GM23338 (cell line): Measurements from ENCODE around the gene GIGYF2. TPM values are rescaled to one million over a fixed set of nuclear protein-coding genes. Genes with fewer than 3 reads are reported as not detected.

Experiments
- ATAC-seq: fragments of 200-7000 bp; cut with Tn5 transposase; 3 replicates; pipeline ENCODE4 v1.9.1; 2020
- DNase-seq: peaks from one replicate; pipeline ENCODE4 v3.0.0-alpha.2; 2015; ENCODE audit warnings: low spot score
- H2AFZ ChIP-seq: fragments of 200-600 bp; sonication (generic); 2 replicates; pipeline ENCODE4 v1.8.0; 2016; ENCODE audit warnings: antibody characterized with exemption, mild to moderate bottlenecking, moderate library complexity
- H3F3A ChIP-seq: fragments of 200-600 bp; sonication (generic); replicated peaks from 2 replicates; pipeline ENCODE4 v1.8.0; 2017; ENCODE audit warnings: antibody characterized with exemption, mixed run types, low read depth
- H3K27ac ChIP-seq: fragments of 200-600 bp; sonication (generic); 2 replicates; pipeline ENCODE4 v1.6.1; 2016; ENCODE audit warnings: low read depth
- H3K27me3 ChIP-seq: fragments of 200-600 bp; sonication (generic); 2 replicates; pipeline ENCODE4 v1.8.0; 2016; ENCODE audit warnings: mild to moderate bottlenecking, mixed run types, moderate library complexity; ENCODE audit not compliant: insufficient read depth
- H3K36me3 ChIP-seq: fragments of 200-600 bp; sonication (generic); 2 replicates; pipeline ENCODE4 v1.8.0; 2016; ENCODE audit warnings: mild to moderate bottlenecking; ENCODE audit not compliant: insufficient read depth
- H3K4me1 ChIP-seq: fragments of 200-600 bp; sonication (generic); 2 replicates; pipeline ENCODE4 v1.8.0; 2016; ENCODE audit warnings: mild to moderate bottlenecking, moderate library complexity; ENCODE audit not compliant: insufficient read depth
- H3K4me2 ChIP-seq: fragments of 200-600 bp; sonication (generic); 2 replicates; pipeline ENCODE4 v1.7.1; 2017; ENCODE audit warnings: mixed run types
- H3K4me3 ChIP-seq: fragments of 200-600 bp; sonication (generic); 2 replicates; pipeline ENCODE4 v1.6.1; 2016; ENCODE audit warnings: mixed run types
- H3K79me2 ChIP-seq: fragments of 200-600 bp; sonication (generic); replicated peaks from 2 replicates; pipeline ENCODE4 v1.8.0; 2017; ENCODE audit warnings: mild to moderate bottlenecking; ENCODE audit not compliant: insufficient read depth
- H3K9me2 ChIP-seq: fragments of 200-600 bp; sonication (generic); 2 replicates; pipeline ENCODE4 v1.8.0; 2017; ENCODE audit not compliant: insufficient read depth
- H4K20me1 ChIP-seq: fragments of 200-600 bp; sonication (generic); replicated peaks from 2 replicates; pipeline ENCODE4 v1.8.0; 2017; ENCODE audit warnings: mild to moderate bottlenecking; ENCODE audit not compliant: insufficient read depth
- H3K27ac Mint-ChIP-seq: 2 replicates; pipeline ENCODE4 v1.8.0; 2020; ENCODE audit warnings: inconsistent platforms, mild to moderate bottlenecking, moderate library complexity, mixed read lengths
- H3K27me3 Mint-ChIP-seq: 3 replicates; pipeline ENCODE4 v1.8.0; 2022; ENCODE audit warnings: low read depth, mild to moderate bottlenecking, moderate library complexity, mixed read lengths, inconsistent platforms; ENCODE audit not compliant: insufficient read depth, poor library complexity
- H3K36me3 Mint-ChIP-seq: 3 replicates; pipeline ENCODE4 v1.8.0; 2021; ENCODE audit warnings: low read depth, mild to moderate bottlenecking, inconsistent platforms, moderate library complexity, mixed read lengths
- H3K4me1 Mint-ChIP-seq: 3 replicates; pipeline ENCODE4 v1.8.0; 2020; ENCODE audit warnings: mild to moderate bottlenecking, inconsistent platforms, mixed read lengths
- H3K4me3 Mint-ChIP-seq: 3 replicates; pipeline ENCODE4 v1.8.0; 2021; ENCODE audit warnings: moderate library complexity, mild to moderate bottlenecking, inconsistent platforms, mixed read lengths
- H3K9me3 Mint-ChIP-seq: 3 replicates; pipeline ENCODE4 v1.8.0; 2020; ENCODE audit warnings: moderate library complexity, mild to moderate bottlenecking, inconsistent platforms, mixed read lengths
- CREB1 ChIP-seq: fragments of 250-450 bp; sonication (Bioruptor Pico); IDR thresholded peaks from 2 replicates; pipeline ENCODE4 v1.5.0; 2020; ENCODE audit warnings: low read depth, mild to moderate bottlenecking, moderate library complexity
- EZH2phosphoT487 ChIP-seq: fragments of 200-600 bp; sonication (generic); IDR thresholded peaks from one replicate; pipeline ENCODE4 v1.8.1; 2018; ENCODE audit warnings: antibody characterized with exemption; ENCODE audit not compliant: unreplicated experiment
- NANOG ChIP-seq: IDR thresholded peaks from 2 replicates; pipeline ENCODE4 v1.6.1; 2016; ENCODE audit warnings: antibody characterized with exemption, borderline replicate concordance
- POLR2AphosphoS5 ChIP-seq: IDR thresholded peaks from 2 replicates; pipeline ENCODE4 v1.6.1; 2016; ENCODE audit warnings: antibody characterized with exemption, low read depth
- ZNF114 ChIP-seq: fragments of 250-450 bp; sonication (Bioruptor Pico); IDR thresholded peaks from 2 replicates; pipeline ENCODE4 v1.5.0; 2020; ENCODE audit warnings: mild to moderate bottlenecking, moderate library complexity
- polyA plus RNA-seq: library from polyadenylated mRNA; unstranded; fragments of >200 nt; fragmentation: Nextera tagmentation; extraction: Ambion mirVana; gene quantifications from 2 replicates; pipeline ENCODE4 v1.2.1, GENCODE V29; 2016
- total RNA-seq: library from RNA; depleted of rRNA; stranded (reverse); fragments of >200 nt; shearing (Covaris generic); gene quantifications from 2 replicates; pipeline ENCODE4 v1.2.3, GENCODE V29; 2014
- TF ChIP-seq, protein P1 (sequence below): fragments of 250-450 bp; sonication (Bioruptor Pico); IDR thresholded peaks from 2 replicates; pipeline ENCODE4 v1.5.0; 2020; ENCODE audit warnings: mild to moderate bottlenecking, moderate library complexity
- TF ChIP-seq, protein P2 (sequence below): IDR thresholded peaks from one replicate; pipeline ENCODE4 v1.6.1; 2018; ENCODE audit warnings: antibody characterized with exemption; ENCODE audit not compliant: unreplicated experiment
- TF ChIP-seq, protein P3 (sequence below): IDR thresholded peaks from 2 replicates; pipeline ENCODE4 v1.6.1; 2016; ENCODE audit warnings: antibody characterized with exemption
- TF ChIP-seq, protein P4 (sequence below), 2 experiments: fragments of 200-600 bp in 1 of 2; sonication (generic) in 1 of 2; conservative IDR thresholded peaks; 2 replicates each; pipeline versions ENCODE4 v1.5.1 to v1.6.1; 2016 to 2017; ENCODE audit warnings: antibody characterized with exemption in 2 of 2, low read depth in 2 of 2, mild to moderate bottlenecking in 2 of 2, moderate library complexity in 1 of 2

GIGYF2 gene
- total and polyA plus RNA-seq, 2 experiments from 2014 or later: 48.9 to 104 TPM

DNA sequence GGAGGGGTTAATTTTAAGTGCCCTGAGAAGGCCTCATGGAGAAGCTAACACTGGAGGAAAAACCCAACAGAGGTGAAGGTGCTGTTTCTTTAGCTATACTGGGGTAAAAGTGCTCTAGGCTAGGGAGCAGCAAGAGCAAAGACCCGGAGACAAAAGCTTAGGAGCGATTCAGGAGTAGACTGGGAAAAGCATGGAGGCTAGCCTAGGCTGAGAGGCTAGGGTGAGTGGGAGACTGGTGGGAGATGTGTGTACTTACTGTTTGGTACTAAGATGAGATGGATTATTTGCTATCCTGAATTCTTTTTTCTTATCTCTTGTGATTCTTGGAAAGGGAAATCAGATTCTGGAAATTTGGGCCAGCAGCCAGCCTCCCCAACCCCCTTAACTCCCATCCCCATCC lies 2.0 kb downstream of the GIGYF2 start:
- Mint-ChIP-seq H3K27me3 (peaks cover 12% of the 10 kb centered on the region), H3K36me3 (peaks cover 12% of the 10 kb centered on the region), H3K9me3 (no peaks in the 10 kb centered on the region), H3K27ac (peak overlapping the region; percentile 2; the same call in 1 of the 2 replicates), H3K4me3 (peak overlapping the region; percentile 97), H3K4me1 (peaks cover 25% of the 10 kb centered on the region)
- DNase-seq (peak; percentile 49), ATAC-seq (no peak)
- peaks cover 66% of the 10 kb centered on the region for H3K79me2 ChIP-seq
- peak overlapping the region; percentile 80 for H3K4me2 ChIP-seq
- H4K20me1 ChIP-seq: peaks cover 29% of the 10 kb centered on the region
- peaks cover 20% of the 10 kb centered on the region for H3K4me1 ChIP-seq
- H3K27ac ChIP-seq: no peak overlapping the region; the same call in 1 of the 2 replicates
- no peaks in the 10 kb centered on the region for H3K9me2 ChIP-seq
- no peaks in the 10 kb centered on the region for H3K27me3 ChIP-seq
- no peaks in the 10 kb centered on the region for H3K36me3 ChIP-seq
- H2AFZ ChIP-seq: no peak overlapping the region
- TF ChIP-seq ZNF114 (CRISPR knock-in tag) (no peak), POLR2AphosphoS5 (no peak)
- peak overlapping the region; percentile 96 for H3K4me3 ChIP-seq
- no peaks in the 10 kb centered on the region for H3F3A ChIP-seq

DNA sequence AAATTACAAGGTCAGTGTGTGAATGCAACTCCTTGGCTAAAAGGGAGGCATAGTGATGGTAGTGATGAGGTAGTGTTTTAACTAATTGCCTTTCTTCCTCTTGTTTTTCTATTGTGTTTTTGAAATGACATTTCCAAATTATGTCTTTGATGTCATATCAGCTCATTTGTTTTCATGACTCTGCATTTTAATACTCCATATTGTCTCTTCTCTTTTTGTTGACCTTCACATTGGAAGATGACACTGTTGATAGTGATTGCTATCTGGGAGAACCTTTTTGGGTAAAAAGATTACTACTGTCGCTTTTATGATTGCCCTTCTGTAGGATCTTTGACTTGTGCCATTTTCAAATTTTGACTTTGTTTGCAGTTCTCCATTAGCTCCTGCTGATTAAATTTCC lies 3.0 kb downstream of the GIGYF2 start:
- H3K27me3 ChIP-seq: no peaks in the 10 kb centered on the region
- H3K4me3 ChIP-seq: peak overlapping the region; percentile 15; the same call in 1 of the 2 replicates
- H3K4me3 Mint-ChIP-seq: no peak overlapping the region
- H3K36me3 Mint-ChIP-seq: peaks cover 20% of the 10 kb centered on the region
- no peak for DNase-seq
- H3K27ac ChIP-seq: no peak overlapping the region; the same call in 1 of the 2 replicates
- H3K4me1 Mint-ChIP-seq: peaks cover 25% of the 10 kb centered on the region
- no peak overlapping the region for H2AFZ ChIP-seq
- no peaks in the 10 kb centered on the region for H3F3A ChIP-seq
- no peaks in the 10 kb centered on the region for H3K9me3 Mint-ChIP-seq
- peaks cover 12% of the 10 kb centered on the region for H3K27me3 Mint-ChIP-seq
- H3K4me2 ChIP-seq: peak overlapping the region; percentile 80
- H3K27ac Mint-ChIP-seq: no peak overlapping the region; the same call in 1 of the 2 replicates
- peaks cover 20% of the 10 kb centered on the region for H3K4me1 ChIP-seq
- H3K9me2 ChIP-seq: no peaks in the 10 kb centered on the region
- no peak for ATAC-seq
- peaks cover 29% of the 10 kb centered on the region for H4K20me1 ChIP-seq
- no peaks in the 10 kb centered on the region for H3K36me3 ChIP-seq
- peaks cover 76% of the 10 kb centered on the region for H3K79me2 ChIP-seq
- TF ChIP-seq, protein P1, sequence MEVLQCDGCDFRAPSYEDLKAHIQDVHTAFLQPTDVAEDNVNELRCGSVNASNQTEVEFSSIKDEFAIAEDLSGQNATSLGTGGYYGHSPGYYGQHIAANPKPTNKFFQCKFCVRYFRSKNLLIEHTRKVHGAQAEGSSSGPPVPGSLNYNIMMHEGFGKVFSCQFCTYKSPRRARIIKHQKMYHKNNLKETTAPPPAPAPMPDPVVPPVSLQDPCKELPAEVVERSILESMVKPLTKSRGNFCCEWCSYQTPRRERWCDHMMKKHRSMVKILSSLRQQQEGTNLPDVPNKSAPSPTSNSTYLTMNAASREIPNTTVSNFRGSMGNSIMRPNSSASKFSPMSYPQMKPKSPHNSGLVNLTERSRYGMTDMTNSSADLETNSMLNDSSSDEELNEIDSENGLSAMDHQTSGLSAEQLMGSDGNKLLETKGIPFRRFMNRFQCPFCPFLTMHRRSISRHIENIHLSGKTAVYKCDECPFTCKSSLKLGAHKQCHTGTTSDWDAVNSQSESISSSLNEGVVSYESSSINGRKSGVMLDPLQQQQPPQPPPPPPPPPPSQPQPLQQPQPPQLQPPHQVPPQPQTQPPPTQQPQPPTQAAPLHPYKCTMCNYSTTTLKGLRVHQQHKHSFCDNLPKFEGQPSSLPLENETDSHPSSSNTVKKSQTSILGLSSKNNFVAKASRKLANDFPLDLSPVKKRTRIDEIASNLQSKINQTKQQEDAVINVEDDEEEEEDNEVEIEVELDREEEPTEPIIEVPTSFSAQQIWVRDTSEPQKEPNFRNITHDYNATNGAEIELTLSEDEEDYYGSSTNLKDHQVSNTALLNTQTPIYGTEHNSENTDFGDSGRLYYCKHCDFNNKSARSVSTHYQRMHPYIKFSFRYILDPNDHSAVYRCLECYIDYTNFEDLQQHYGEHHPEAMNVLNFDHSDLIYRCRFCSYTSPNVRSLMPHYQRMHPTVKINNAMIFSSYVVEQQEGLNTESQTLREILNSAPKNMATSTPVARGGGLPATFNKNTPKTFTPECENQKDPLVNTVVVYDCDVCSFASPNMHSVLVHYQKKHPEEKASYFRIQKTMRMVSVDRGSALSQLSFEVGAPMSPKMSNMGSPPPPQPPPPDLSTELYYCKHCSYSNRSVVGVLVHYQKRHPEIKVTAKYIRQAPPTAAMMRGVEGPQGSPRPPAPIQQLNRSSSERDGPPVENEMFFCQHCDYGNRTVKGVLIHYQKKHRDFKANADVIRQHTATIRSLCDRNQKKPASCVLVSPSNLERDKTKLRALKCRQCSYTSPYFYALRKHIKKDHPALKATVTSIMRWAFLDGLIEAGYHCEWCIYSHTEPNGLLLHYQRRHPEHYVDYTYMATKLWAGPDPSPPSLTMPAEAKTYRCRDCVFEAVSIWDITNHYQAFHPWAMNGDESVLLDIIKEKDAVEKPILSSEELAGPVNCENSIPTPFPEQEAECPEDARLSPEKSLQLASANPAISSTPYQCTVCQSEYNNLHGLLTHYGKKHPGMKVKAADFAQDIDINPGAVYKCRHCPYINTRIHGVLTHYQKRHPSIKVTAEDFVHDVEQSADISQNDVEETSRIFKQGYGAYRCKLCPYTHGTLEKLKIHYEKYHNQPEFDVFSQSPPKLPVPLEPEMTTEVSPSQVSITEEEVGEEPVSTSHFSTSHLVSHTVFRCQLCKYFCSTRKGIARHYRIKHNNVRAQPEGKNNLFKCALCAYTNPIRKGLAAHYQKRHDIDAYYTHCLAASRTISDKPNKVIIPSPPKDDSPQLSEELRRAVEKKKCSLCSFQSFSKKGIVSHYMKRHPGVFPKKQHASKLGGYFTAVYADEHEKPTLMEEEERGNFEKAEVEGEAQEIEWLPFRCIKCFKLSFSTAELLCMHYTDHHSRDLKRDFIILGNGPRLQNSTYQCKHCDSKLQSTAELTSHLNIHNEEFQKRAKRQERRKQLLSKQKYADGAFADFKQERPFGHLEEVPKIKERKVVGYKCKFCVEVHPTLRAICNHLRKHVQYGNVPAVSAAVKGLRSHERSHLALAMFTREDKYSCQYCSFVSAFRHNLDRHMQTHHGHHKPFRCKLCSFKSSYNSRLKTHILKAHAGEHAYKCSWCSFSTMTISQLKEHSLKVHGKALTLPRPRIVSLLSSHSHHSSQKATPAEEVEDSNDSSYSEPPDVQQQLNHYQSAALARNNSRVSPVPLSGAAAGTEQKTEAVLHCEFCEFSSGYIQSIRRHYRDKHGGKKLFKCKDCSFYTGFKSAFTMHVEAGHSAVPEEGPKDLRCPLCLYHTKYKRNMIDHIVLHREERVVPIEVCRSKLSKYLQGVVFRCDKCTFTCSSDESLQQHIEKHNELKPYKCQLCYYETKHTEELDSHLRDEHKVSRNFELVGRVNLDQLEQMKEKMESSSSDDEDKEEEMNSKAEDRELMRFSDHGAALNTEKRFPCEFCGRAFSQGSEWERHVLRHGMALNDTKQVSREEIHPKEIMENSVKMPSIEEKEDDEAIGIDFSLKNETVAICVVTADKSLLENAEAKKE (CRISPR knock-in tag): no peak
- TF ChIP-seq CREB1: no peak
- no peak for TF ChIP-seq NANOG
- TF ChIP-seq, protein P2, sequence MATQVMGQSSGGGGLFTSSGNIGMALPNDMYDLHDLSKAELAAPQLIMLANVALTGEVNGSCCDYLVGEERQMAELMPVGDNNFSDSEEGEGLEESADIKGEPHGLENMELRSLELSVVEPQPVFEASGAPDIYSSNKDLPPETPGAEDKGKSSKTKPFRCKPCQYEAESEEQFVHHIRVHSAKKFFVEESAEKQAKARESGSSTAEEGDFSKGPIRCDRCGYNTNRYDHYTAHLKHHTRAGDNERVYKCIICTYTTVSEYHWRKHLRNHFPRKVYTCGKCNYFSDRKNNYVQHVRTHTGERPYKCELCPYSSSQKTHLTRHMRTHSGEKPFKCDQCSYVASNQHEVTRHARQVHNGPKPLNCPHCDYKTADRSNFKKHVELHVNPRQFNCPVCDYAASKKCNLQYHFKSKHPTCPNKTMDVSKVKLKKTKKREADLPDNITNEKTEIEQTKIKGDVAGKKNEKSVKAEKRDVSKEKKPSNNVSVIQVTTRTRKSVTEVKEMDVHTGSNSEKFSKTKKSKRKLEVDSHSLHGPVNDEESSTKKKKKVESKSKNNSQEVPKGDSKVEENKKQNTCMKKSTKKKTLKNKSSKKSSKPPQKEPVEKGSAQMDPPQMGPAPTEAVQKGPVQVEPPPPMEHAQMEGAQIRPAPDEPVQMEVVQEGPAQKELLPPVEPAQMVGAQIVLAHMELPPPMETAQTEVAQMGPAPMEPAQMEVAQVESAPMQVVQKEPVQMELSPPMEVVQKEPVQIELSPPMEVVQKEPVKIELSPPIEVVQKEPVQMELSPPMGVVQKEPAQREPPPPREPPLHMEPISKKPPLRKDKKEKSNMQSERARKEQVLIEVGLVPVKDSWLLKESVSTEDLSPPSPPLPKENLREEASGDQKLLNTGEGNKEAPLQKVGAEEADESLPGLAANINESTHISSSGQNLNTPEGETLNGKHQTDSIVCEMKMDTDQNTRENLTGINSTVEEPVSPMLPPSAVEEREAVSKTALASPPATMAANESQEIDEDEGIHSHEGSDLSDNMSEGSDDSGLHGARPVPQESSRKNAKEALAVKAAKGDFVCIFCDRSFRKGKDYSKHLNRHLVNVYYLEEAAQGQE: no peak
- TF ChIP-seq, protein P3, sequence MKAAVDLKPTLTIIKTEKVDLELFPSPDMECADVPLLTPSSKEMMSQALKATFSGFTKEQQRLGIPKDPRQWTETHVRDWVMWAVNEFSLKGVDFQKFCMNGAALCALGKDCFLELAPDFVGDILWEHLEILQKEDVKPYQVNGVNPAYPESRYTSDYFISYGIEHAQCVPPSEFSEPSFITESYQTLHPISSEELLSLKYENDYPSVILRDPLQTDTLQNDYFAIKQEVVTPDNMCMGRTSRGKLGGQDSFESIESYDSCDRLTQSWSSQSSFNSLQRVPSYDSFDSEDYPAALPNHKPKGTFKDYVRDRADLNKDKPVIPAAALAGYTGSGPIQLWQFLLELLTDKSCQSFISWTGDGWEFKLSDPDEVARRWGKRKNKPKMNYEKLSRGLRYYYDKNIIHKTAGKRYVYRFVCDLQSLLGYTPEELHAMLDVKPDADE: no peak
- no peak for TF ChIP-seq EZH2phosphoT487
- no peak for TF ChIP-seq ZNF114 (CRISPR knock-in tag)
- TF ChIP-seq, protein P4, sequence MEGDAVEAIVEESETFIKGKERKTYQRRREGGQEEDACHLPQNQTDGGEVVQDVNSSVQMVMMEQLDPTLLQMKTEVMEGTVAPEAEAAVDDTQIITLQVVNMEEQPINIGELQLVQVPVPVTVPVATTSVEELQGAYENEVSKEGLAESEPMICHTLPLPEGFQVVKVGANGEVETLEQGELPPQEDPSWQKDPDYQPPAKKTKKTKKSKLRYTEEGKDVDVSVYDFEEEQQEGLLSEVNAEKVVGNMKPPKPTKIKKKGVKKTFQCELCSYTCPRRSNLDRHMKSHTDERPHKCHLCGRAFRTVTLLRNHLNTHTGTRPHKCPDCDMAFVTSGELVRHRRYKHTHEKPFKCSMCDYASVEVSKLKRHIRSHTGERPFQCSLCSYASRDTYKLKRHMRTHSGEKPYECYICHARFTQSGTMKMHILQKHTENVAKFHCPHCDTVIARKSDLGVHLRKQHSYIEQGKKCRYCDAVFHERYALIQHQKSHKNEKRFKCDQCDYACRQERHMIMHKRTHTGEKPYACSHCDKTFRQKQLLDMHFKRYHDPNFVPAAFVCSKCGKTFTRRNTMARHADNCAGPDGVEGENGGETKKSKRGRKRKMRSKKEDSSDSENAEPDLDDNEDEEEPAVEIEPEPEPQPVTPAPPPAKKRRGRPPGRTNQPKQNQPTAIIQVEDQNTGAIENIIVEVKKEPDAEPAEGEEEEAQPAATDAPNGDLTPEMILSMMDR (conservative IDR thresholded peaks at IDR 0.05; ENCODE audit: low read depth in 2 of 2): no peak
